ENCODE results near the gene TOB1. TPM values are rescaled to one million over a fixed set of nuclear protein-coding genes. Genes with fewer than 3 reads are reported as not detected.
A peak's percentile ranks its signal among the peaks of the same experiment; 100 is the strongest.

Gene TOB1
- total and polyA plus RNA-seq, 9 of the 15 experiments (the other 6 are each of a cell fraction or from before 2014, with no cell fraction given): 4.8 to 63.7 (median 13.2) TPM

DNA sequence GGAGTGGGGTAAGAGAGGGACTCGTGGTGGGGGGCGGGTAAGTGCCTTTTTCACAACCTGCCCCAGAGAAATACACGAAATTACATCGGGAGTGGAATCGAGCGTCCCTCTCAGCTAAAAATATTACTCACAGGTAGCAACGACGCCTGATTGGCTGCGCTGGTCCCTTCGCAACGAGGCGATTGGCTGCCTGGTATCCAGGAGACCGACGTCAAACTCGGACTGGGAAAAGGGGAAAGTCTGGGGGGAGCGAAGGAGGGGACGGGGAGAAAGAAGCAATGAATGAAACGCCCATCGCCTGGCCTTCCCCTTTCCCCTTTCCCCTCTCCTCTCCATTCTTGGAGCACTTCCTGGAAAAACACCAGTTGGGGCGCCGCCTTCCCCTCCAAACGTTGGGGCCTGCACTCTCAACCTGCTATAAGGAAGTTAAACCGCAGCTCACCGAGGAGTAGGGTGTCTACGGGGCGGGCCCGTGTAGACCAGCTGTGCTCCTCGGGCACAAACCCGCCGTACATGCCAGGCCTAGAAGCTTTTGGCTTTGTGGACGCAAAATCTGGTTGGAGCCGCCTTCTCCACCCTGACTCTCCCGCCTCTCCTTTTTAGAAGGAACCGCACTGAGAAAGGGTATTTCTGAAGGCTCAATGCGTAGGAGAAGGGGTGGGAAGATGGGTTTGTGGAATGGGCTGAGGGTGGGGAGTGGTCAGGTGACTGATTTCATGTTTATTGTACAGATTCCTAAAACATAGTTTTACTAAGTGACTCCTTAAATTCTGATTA is 1.4 kb upstream of the TOB1 start (continued):
- TF ChIP-seq ZNF12 (CRISPR knock-in tag; IDR thresholded peaks at IDR 0.05) (no peak), EZH2 (IDR thresholded peaks at IDR 0.05; ENCODE audit: borderline replicate concordance, low read depth, low read length) (no peak), MXI1 (IDR thresholded peaks at IDR 0.05; ENCODE audit: low read depth, low read length) (no peak; the same call in 1 of the 2 replicates), NUFIP1 (IDR thresholded peaks at IDR 0.05; ENCODE audit: partially characterized antibody) (no peak), ZNF717 (CRISPR knock-in tag; IDR thresholded peaks at IDR 0.05) (no peak), RB1 (IDR thresholded peaks at IDR 0.05; ENCODE audit: low read depth) (peak; percentile 35; the same call in 1 of the 2 replicates), SAP30 (IDR thresholded peaks at IDR 0.05; ENCODE audit: borderline replicate concordance, insufficient read depth, low read depth, low read length, poor library complexity, severe bottlenecking) (peak; percentile 40), SIN3B (IDR thresholded peaks at IDR 0.05; ENCODE audit: low read depth) (no peak; the same call in 1 of the 2 replicates), CBFB (CRISPR knock-in tag; IDR thresholded peaks at IDR 0.05) (no peak), SMC3 (conservative IDR thresholded peaks at IDR 0.05; ENCODE audit: insufficient read depth, low read depth, low read length) (0 out of 2 replicates have a peak, but pooled peaks have one; percentile 9), HDAC1 (IDR thresholded peaks at IDR 0.05) (peak in 1 of 2 experiments; percentile 83; a peak in 2 of 4 replicates), ARNT (IDR thresholded peaks at IDR 0.05) (peak in 1 of 2 experiments; percentile 33; a peak in 1 of 4 replicates), ZNF589 (CRISPR knock-in tag; IDR thresholded peaks at IDR 0.05; ENCODE audit: low read depth) (no peak)
- TF ChIP-seq, protein P1, sequence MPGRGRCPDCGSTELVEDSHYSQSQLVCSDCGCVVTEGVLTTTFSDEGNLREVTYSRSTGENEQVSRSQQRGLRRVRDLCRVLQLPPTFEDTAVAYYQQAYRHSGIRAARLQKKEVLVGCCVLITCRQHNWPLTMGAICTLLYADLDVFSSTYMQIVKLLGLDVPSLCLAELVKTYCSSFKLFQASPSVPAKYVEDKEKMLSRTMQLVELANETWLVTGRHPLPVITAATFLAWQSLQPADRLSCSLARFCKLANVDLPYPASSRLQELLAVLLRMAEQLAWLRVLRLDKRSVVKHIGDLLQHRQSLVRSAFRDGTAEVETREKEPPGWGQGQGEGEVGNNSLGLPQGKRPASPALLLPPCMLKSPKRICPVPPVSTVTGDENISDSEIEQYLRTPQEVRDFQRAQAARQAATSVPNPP (IDR thresholded peaks at IDR 0.05; ENCODE audit: borderline replicate concordance, insufficient read depth, insufficient read length): no peak
- TF ChIP-seq, protein P2, sequence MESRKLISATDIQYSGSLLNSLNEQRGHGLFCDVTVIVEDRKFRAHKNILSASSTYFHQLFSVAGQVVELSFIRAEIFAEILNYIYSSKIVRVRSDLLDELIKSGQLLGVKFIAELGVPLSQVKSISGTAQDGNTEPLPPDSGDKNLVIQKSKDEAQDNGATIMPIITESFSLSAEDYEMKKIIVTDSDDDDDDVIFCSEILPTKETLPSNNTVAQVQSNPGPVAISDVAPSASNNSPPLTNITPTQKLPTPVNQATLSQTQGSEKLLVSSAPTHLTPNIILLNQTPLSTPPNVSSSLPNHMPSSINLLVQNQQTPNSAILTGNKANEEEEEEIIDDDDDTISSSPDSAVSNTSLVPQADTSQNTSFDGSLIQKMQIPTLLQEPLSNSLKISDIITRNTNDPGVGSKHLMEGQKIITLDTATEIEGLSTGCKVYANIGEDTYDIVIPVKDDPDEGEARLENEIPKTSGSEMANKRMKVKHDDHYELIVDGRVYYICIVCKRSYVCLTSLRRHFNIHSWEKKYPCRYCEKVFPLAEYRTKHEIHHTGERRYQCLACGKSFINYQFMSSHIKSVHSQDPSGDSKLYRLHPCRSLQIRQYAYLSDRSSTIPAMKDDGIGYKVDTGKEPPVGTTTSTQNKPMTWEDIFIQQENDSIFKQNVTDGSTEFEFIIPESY (CRISPR knock-in tag; IDR thresholded peaks at IDR 0.05): 0 out of 2 replicates have a peak, but pooled peaks have one; percentile 34
- TF ChIP-seq, protein P3, sequence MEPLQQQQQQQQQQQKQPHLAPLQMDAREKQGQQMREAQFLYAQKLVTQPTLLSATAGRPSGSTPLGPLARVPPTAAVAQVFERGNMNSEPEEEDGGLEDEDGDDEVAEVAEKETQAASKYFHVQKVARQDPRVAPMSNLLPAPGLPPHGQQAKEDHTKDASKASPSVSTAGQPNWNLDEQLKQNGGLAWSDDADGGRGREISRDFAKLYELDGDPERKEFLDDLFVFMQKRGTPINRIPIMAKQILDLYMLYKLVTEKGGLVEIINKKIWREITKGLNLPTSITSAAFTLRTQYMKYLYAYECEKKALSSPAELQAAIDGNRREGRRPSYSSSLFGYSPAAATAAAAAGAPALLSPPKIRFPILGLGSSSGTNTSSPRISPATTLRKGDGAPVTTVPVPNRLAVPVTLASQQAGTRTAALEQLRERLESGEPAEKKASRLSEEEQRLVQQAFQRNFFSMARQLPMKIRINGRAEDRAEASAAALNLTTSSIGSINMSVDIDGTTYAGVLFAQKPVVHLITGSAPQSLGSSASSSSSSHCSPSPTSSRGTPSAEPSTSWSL (CRISPR knock-in tag; IDR thresholded peaks at IDR 0.05; ENCODE audit: borderline replicate concordance): no peak
- TF ChIP-seq, protein P4, sequence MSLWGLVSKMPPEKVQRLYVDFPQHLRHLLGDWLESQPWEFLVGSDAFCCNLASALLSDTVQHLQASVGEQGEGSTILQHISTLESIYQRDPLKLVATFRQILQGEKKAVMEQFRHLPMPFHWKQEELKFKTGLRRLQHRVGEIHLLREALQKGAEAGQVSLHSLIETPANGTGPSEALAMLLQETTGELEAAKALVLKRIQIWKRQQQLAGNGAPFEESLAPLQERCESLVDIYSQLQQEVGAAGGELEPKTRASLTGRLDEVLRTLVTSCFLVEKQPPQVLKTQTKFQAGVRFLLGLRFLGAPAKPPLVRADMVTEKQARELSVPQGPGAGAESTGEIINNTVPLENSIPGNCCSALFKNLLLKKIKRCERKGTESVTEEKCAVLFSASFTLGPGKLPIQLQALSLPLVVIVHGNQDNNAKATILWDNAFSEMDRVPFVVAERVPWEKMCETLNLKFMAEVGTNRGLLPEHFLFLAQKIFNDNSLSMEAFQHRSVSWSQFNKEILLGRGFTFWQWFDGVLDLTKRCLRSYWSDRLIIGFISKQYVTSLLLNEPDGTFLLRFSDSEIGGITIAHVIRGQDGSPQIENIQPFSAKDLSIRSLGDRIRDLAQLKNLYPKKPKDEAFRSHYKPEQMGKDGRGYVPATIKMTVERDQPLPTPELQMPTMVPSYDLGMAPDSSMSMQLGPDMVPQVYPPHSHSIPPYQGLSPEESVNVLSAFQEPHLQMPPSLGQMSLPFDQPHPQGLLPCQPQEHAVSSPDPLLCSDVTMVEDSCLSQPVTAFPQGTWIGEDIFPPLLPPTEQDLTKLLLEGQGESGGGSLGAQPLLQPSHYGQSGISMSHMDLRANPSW (CRISPR knock-in tag; IDR thresholded peaks at IDR 0.05): no peak
- TF ChIP-seq, protein P5, sequence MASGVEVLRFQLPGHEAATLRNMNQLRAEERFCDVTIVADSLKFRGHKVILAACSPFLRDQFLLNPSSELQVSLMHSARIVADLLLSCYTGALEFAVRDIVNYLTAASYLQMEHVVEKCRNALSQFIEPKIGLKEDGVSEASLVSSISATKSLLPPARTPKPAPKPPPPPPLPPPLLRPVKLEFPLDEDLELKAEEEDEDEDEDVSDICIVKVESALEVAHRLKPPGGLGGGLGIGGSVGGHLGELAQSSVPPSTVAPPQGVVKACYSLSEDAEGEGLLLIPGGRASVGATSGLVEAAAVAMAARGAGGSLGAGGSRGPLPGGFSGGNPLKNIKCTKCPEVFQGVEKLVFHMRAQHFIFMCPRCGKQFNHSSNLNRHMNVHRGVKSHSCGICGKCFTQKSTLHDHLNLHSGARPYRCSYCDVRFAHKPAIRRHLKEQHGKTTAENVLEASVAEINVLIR (CRISPR knock-in tag; IDR thresholded peaks at IDR 0.05): peak; percentile 46; the same call in 1 of the 2 replicates

All from K562 (cell line).